DMS153 (cell line): ENCODE results near the gene RGS12.

Experiments used
- DNase-seq: peaks from one replicate; lab custom pipeline; 2025; lab: John Stamatoyannopoulos, UW

The RGS12 gene

DNA sequence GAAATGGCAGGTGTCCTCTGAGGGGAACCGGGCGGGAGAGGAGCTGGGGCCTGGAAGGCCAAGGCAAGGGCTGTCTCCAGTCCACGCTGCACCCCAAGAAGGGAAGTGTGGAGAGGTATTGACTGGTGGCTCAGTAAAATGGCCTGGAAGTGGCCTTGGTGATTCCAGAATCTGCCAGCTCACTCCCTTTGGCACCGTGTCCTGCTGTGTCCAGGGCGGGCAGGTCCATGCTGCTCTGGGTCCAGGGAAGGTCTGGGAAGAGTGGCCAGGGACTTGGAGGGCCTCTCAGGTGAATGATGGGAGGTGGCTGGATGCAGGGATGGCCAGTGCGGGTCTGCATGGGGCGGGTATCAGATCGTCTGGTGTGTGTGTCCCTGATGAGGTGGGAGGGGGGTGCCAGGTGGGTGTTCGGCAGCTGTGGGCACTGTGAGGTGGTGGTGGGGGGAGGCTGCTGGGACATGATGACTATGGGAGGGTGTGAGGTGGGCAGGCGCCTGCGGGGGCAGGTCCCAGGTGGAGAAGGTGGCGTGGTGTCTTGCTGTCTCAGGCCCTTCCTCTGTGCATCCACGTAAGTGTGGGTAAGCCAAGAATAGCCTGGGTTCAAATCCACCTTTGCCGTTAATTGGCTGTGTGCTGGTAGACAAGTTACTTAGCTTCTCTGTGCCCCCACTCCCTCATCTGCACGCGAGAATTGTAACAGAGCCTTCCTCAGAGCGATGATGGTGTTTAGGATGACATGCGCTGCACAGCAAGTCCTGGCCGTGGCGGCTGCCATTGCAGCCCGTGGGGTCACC lies 17.7 kb downstream of the RGS12 start:
- DNase-seq: no peak

DNA sequence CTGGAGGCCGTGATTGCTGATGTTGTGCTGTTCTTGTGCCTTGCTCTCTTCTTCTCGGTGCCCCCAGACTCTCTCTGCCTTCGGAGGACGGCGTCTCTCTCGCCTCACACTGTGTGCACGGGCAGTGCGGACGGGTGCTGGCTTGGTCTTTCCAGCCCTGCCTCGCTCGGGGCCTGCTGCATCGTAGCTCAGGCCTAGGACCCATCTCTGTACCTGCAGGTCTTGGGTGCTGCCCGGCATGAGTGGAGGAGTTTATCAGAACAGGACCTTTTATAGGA lies 18.2 kb downstream of the RGS12 start:
- no peak for DNase-seq

DNA sequence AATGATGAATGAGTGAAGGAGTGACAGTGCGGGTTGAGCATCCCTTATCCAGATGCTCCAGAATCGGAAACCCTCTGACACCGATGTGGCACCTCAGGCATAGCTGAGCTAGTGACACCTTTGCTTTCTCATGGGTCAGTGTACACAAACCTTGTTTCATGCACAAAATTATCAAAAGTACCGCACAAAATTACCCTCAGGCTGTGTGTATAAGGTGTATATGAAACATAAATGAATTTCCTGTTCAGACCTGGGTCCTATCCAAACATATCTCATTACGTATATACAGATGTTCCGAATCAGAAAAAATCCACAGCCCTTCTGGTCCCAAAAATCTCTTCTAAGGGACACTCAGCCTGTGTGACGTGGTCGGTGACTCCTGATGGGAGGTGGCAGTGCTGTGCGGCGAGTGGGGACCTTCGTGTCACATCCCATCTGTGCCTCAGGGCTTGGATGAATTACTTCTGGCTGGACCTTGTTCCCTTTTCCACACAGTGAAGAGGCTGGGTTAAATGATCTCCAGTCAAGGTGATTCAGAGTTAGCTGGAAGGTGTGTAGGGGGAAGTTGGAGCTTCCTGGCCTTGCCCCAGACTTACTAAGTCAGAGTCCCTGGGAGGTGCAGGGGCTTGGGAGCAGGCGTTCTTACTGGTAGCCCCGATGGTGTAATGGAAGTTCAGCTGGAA lies 18.8 kb downstream of the RGS12 start:
- DNase-seq: no peak

DNA sequence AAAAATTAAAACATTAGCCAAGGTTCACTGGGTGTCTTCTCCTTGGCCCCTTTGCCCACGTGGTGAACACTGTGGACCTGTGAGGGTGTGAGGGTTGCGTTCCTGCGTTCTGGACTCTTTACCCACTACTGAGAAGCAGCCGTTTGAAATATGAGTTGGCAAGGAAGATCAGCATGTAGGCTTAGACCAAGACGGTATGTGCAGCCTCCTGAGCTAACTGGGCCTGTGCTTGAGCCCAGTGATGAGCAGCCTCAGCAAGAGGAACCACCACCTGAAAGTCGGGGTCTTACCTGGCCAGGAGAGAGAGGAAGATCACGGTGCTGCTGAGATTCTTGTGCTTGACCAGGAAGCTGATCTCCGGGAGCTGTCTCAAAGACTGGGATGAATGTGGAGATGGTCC lies 19.5 kb downstream of the RGS12 start:
- DNase-seq: no peak

DNA sequence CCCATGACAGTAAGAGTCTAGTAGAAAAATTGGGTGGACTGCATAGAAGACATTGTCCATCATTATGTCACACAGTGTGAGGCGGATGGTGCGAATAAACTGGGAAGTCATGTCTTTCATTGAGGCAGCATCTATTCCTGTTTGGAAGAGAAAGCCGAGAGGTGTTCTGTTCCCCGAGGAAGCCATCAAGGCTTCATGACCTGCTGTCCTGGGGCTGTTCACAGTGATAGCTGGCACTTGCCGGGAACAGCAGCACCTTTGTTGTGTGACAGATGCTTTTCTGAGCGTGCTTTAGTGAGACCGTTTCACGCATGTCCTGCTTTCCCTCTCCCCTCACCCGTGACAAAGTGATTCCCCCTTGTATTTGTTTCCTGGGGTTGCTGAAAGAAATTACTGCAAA lies 20.3 kb downstream of the RGS12 start:
- DNase-seq: no peak

DNA sequence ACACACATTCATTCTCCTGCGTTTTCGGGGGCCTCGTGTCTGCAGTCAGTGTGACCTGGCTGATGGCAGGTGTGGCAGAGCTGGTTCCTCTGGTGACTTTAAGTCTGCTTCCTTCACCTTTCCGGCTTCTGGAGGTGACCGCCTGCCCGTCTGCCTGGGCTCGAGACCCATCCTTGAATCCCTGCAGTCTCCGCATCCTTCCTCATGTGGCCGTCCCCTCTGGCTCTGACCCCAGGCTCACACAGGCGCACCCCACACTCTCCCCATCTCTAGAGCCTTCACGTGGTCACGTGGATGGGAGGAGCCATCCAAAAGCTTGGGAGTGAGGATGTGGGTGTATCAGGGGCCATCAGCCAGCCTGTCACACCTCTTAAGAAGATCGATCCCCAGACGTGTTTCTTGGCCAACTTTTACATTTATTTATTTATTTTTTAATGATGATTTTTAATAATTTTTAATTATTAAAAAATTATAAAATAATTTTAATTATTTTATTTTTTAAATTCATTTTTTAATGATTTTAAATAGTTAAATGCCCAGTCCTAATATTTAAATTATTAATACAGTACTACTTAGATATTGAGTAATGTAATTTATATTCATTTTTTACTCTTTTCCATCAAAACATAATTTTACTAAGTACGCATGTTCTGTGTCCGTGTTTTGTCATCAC lies 20.9 kb downstream of the RGS12 start:
- DNase-seq: no peak

DNA sequence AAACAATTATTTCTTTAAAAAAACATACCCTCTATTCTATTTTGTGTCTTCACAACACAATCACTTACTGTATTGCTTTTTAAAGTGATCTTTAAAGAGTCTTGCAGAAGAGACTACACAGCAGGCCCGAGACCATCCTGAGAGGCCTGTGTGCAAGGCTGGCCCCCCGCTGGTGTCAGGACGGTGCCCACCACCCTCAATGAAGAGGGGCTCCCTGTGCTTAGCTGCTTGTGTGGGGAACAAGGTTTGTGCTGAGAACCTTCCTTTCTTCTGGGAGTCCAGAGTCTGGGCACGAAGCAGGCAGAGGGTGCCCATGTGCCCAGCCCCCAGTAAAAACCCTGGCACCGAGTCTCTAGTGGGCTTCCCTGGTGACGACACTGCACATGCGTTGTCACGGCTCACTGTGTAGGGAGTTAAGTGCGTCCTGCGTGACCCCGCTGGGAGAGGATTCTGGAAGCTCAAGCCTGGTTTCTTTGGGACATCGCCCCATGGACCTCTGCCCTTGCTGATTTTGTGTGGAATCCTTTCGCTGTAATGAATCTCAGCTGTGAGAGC lies 22.0 kb downstream of the RGS12 start:
- DNase-seq: no peak

DNA sequence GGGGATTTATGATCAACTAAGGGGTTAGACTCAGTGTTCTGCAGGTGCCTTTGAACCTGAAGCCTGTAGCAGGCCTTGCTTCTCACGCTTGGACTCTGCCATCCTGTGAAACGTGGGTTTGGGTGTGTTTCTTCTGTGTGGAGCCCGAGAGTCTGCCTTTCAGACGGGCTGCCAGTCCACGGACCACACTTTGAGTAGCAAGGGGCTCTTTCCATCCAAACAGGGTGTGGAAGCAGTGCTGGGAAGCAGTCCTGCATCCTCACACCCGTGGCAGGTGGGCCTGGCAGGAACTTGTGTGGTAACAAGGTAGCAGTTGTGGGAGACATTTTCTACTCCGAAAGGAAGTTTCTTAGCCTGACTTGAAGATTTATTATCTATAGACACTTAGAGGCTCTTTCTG lies 22.7 kb downstream of the RGS12 start:
- DNase-seq: no peak

DNA sequence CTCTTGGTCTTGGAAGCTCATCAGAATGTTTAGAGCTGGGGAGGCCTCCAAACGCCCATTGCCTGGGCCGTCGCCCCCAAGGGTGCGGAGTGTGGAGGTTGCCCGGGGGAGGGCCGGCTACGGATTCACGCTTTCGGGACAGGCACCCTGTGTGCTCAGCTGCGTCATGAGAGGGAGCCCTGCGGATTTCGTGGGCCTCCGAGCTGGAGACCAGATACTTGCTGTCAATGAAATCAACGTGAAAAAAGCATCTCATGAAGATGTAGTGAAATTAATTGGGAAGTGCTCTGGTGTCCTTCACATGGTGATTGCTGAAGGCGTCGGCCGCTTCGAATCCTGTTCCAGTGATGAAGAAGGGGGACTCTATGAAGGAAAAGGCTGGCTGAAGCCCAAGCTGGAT lies 23.3 kb downstream of the RGS12 start:
- DNase-seq: no peak

DNA sequence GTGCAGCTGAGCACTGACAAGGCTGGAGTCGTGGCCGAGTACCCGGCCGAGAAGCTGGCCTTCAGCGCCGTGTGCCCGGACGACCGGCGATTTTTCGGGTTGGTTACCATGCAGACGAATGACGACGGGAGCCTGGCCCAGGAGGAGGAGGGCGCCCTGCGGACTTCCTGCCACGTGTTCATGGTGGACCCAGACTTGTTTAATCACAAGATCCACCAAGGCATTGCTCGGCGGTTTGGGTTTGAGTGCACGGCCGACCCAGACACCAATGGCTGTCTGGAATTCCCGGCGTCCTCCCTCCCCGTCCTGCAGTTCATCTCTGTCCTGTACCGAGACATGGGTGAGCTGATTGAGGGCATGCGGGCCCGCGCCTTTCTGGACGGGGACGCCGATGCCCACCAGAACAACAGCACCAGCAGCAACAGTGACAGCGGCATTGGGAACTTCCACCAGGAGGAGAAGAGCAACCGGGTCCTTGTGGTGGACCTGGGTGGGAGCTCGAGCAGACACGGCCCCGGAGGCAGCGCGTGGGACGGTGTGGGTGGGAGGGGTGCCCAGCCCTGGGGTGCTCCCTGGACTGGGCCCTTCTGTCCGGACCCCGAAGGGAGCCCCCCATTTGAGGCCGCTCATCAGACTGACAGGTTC lies 24.3 kb downstream of the RGS12 start:
- no peak for DNase-seq

DNA sequence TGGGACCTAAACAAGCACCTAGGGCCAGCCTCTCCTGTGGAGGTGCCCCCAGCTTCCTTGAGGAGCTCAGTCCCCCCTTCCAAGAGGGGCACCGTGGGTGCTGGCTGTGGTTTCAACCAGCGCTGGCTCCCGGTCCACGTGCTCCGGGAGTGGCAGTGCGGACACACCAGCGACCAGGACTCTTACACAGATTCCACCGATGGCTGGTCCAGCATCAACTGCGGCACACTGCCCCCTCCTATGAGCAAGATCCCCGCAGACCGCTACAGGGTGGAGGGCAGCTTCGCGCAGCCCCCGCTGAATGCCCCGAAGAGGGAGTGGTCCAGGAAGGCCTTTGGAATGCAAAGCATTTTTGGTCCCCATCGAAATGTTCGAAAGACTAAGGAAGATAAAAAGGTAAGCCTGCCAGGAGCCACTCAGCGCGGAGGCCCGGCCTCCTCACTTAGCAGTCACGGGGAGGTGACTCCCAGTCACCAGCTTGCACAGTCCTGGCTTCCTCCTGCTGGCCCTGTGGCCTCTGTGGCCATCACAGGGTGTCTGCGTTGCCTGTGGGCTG lies 24.9 kb downstream of the RGS12 start:
- DNase-seq: no peak

DNA sequence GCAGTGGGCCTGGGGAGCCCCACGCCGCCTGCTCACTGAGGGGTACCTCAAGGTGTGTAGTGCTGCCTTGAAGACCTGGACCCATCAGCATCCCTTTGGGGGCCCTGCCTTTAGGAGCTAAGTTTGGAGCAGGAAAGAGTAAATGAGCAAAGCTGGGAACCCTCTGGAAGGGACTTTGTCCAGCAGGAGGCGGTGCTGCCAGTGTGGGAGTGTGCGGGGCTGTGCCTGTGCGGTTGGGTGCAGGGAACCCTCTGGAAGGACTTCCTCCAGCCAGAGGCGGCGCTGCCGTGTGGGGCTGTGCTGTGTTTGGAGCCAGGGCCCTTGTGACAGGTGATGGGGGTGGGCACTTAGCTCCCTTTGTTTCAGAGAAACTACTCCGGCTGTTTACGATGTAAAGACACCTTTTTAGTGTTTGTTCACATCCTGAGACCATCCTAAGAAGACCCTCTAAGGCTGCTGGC lies 25.8 kb downstream of the RGS12 start:
- DNase-seq: no peak

DNA sequence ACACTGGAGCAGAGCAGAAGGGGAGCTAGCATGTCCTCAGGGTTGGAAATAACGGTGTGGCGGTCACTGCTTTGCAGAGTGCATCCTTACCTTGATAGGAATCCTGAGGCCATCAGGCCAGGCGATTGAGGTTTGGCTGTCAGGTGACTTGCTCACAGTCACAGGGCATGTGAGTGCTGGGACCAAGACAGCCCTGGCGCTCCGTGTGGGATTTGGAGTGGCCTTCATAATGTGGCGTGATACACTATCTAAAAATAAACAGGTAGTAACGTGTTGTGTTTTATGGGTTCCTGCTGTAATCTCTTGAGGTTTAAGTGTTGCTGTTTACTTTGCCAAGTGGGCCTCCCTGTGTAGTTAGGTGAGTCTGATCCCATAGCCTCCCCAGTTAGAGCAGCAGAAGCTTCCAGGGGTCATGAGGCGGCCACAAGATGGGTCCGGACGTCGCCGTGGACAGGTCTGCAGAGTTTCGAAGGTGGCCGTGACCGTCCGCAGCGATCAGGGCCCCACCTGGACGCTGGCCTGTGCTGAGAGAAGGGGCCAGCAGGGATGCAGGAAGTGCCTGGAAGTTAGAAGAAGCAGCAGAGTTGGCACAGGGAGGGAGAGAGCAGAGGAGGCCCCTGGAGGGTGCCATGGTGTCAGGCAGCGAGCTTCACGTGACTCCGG lies 27.7 kb downstream of the RGS12 start:
- peak; percentile 71 for DNase-seq

DNA sequence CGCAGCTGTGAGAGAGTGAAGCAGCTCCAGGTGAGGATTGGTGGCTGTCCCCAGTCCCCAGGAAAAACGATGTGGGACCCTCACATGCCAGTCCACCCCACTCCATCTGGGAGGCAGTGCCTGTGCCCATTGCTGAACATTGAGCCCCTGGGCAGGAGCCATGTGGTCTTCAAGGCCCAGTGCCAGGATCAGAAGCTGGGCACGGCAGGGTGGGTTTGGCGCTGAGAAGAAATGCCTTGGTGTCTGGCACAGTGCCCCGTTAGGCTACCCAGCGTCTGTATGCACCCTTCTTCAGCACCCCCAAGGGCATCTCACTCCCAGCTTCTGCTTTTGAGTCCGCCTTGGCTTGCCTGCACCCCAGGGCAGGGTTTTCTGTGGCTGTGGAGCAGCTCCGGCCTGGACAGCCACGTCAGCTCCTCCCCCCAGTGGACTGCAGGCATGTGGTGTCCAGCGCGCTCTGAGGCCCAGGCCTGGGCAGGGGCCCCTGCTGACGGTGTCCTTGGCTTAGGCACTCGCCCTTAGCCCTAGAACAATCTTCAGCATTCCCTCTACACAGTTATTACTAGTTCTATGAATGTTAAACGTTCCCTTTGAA lies 28.6 kb downstream of the RGS12 start:
- DNase-seq: no peak

DNA sequence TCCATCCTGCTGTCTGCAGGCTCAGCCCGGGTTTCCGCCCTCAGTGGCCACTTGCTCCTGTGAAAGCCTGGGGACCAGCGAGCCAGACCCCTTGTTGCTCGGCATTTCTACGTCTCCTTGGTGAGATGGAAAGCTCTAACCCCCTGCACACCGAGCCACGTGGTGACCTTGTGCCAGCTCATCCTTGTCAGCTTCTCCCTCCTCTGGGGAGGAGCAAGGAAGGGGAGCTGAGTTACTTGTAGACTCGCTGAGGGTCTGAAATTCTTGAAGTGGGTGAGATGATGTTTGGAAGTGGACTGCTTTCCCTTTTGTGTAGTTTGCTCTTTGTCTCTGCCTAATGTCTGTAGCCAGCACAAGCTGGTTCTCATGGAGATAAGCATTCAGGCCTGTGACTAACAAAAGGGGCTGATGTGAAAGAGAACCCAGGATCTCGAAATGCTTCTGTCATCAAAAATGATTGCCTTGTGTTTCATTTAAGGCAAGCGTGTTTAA lies 29.3 kb downstream of the RGS12 start:
- no peak for DNase-seq

DNA sequence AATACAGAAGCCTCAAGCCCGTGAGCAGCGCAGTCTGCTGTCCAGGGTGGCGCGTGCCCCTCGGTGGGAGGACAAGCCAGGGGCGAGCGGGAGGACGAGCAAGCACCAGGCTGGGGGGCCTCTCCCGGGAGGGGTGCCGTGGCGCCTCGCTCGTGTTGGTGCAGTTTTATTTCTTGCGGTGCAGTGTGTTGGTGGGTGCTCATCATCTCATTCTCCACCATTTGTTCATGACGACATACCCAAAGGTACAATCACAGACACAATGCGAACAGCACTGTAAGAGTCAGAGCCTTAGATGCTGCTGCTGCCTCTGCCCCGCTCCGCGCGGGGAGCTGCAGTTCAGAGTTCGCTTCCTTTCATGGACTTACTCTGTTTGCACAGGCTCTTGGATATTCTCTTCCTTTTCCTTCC lies 30.3 kb downstream of the RGS12 start:
- no peak for DNase-seq

DNA sequence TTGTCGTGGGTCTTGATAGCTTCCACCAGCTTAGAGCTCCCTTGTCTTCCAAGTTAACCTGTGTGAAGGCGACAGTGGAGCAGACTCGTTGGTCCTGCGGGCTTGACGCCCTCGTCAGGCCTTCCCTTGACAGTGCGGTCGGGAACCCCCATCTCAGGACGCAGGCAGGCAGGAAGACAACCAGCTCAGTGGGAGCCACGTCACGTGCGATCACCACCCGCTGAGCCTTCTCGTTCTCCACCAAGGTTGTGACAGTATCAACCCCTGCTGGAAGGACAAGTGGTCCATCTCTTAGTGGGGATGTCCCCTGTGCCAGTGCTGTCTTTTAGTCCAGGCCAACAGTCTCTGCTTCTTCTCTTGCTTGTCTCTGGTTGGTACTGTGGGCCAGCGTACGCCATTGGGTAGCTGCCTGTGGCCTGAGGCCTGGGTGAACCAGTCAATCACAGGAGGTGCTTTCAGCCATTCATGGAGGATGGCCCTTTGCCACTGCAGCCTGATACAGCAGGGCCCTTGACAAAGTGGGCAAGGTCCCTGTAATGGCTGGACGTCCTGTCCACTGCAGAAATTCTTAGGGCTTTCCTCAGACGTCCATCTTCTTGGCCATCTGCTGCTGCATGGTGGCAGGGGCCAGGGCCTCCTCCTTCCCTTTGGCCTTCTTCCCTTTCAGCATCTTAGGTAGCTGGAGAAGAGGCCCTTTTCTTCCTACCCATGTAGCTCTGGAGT lies 31.4 kb downstream of the RGS12 start:
- no peak for DNase-seq

DNA sequence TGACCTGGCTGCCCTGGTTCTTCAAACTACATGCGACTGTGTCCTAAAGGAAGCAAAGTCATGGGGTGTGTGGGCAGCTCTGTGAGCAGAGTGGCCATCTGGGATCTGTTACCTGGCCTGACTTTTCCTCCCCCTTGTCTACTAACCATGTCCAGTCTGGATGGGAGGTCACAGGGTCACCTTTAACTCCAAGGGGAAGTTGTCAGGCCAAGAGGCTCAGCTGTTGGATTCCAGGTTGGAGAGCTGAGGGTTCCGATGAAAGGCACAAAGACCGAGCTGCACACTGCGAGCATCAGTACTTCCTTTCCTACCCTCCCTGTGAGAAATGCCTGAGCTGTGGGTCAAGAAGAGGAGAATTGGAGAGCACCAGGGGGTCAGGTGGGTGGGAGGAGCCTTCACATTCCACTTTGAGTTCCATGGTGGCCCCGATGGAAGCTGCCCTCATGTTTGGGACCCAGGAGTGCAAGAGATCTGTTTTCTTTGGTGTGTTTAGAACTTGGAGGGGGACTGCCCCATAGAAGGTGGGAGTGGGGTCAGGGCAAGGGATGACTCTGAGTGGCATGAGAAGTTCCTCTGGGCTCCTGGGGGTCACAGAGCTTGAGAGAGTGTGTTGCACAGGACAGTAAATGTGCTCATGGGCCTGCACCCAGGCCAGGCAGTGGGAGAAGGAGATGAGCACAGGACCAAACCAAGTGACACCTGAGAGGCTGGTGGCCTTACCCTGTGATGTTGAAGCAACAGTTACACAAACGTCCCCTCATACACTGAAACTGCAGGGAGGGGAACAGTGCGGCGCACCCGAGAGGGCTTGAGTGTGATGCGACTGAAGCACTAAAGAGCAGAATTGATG lies 36.2 kb downstream of the RGS12 start:
- DNase-seq: no peak

DNA sequence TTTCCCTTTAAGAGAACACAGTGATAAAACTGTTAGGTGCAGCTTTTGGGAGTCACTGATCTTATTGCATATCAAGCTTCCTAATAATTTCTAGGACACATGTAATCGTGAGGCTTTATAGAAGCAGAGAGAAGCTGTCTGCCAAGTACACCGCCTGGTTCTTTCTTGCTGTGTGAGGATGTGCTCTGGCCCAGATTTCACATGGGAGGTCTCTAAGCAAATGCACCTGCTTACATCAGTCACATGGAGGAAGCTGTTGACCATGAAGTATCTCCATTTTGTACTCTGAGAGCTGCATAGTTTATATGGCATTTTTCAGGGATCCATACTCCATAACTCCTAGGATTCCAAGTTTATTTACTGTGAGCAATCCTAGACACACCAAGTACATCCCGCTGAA lies 37.1 kb downstream of the RGS12 start:
- no peak for DNase-seq
